Measurements from ENCODE around the gene KIRREL3. TPM values are rescaled to one million over a fixed set of nuclear protein-coding genes. Genes with fewer than 3 reads are reported as not detected.

The KIRREL3 gene
- total RNA-seq, 2 experiments from 2014 or later = not detected

GRCh38 chr11:126578021-126578420, 422.5 kb downstream of the KIRREL3 start:
- Mint-ChIP-seq H3K4me3 (no peak overlapping the region), H3K27me3 (peaks cover 10% of the 10 kb centered on the region), H3K36me3 (ENCODE audit: low read depth) (no peaks in the 10 kb centered on the region), H3K9me3 (no peaks in the 10 kb centered on the region), H3K4me1 (ENCODE audit: low read depth) (no peaks in the 10 kb centered on the region), H3K27ac (no peak overlapping the region)
- no peak for TF ChIP-seq CTCF (IDR thresholded peaks at IDR 0.05)
- no peaks in the 10 kb centered on the region for H3K36me3 ChIP-seq (ENCODE audit: insufficient read depth, low read length)
- no peak for DNase-seq
- ChIA-PET CTCF (no interaction called here), POLR2A (no interaction called here)
- no peaks in the 10 kb centered on the region for H3K9me3 ChIP-seq (ENCODE audit: control insufficient read depth in 1 of 2, insufficient read depth in 1 of 2, low read length in 2 of 2)
- no peaks in the 10 kb centered on the region for H3K4me1 ChIP-seq (ENCODE audit: insufficient read depth, low read length)
- H3K27ac ChIP-seq (ENCODE audit: low read depth in 1 of 2, low read length in 2 of 2) = no peak overlapping the region
- no peak overlapping the region for H3K4me3 ChIP-seq (ENCODE audit: low read length)
- no peak for ATAC-seq (ENCODE audit: poor library complexity)
- intact Hi-C loops (cut with DNase I, micrococcal nuclease) = no loop called here
- H3K27me3 ChIP-seq (ENCODE audit: control insufficient read depth in 1 of 2, insufficient read depth in 2 of 2, low read length in 2 of 2) = no peaks in the 10 kb centered on the region

GRCh38 chr11:126575849-126576248, 424.7 kb downstream of the KIRREL3 start:
- DNase-seq (no peak), ATAC-seq (ENCODE audit: poor library complexity) (no peak)
- Mint-ChIP-seq H3K27ac (no peak overlapping the region), H3K27me3 (peaks cover 17% of the 10 kb centered on the region), H3K9me3 (no peaks in the 10 kb centered on the region), H3K4me3 (no peak overlapping the region), H3K36me3 (ENCODE audit: low read depth) (no peaks in the 10 kb centered on the region), H3K4me1 (ENCODE audit: low read depth) (no peaks in the 10 kb centered on the region)
- Histone ChIP-seq H3K36me3 (ENCODE audit: insufficient read depth, low read length) (no peaks in the 10 kb centered on the region), H3K9me3 (ENCODE audit: control insufficient read depth in 1 of 2, insufficient read depth in 1 of 2, low read length in 2 of 2) (no peaks in the 10 kb centered on the region), H3K4me1 (ENCODE audit: insufficient read depth, low read length) (no peaks in the 10 kb centered on the region), H3K27me3 (ENCODE audit: control insufficient read depth in 1 of 2, insufficient read depth in 2 of 2, low read length in 2 of 2) (peaks cover 0 to 4% of the 10 kb centered on the region in 2 experiments), H3K4me3 (ENCODE audit: low read length) (no peak overlapping the region), H3K27ac (ENCODE audit: low read depth in 1 of 2, low read length in 2 of 2) (no peak overlapping the region)
- ChIA-PET CTCF (no interaction called here), POLR2A (no interaction called here)
- intact Hi-C loops (cut with DNase I, micrococcal nuclease) = no loop called here
- TF ChIP-seq CTCF (IDR thresholded peaks at IDR 0.05) = no peak

GRCh38 chr11:126573325-126573978, 427.1 kb downstream of the KIRREL3 start:
- Mint-ChIP-seq H3K4me1 (ENCODE audit: low read depth) (no peaks in the 10 kb centered on the region), H3K4me3 (no peak overlapping the region), H3K9me3 (no peaks in the 10 kb centered on the region), H3K27ac (no peak overlapping the region), H3K36me3 (ENCODE audit: low read depth) (no peaks in the 10 kb centered on the region), H3K27me3 (peaks cover 24% of the 10 kb centered on the region)
- Histone ChIP-seq H3K4me3 (ENCODE audit: low read length) (no peak overlapping the region), H3K4me1 (ENCODE audit: insufficient read depth, low read length) (no peaks in the 10 kb centered on the region), H3K36me3 (ENCODE audit: insufficient read depth, low read length) (no peaks in the 10 kb centered on the region), H3K27me3 (ENCODE audit: control insufficient read depth in 1 of 2, insufficient read depth in 2 of 2, low read length in 2 of 2) (peaks cover 0 to 4% of the 10 kb centered on the region in 2 experiments), H3K9me3 (ENCODE audit: control insufficient read depth in 1 of 2, insufficient read depth in 1 of 2, low read length in 2 of 2) (no peaks in the 10 kb centered on the region), H3K27ac (ENCODE audit: low read depth in 1 of 2, low read length in 2 of 2) (no peak overlapping the region)
- DNase-seq (no peak), ATAC-seq (ENCODE audit: poor library complexity) (no peak)
- no peak for TF ChIP-seq CTCF (IDR thresholded peaks at IDR 0.05)
- ChIA-PET CTCF (no interaction called here), POLR2A (no interaction called here)
- intact Hi-C loops (cut with DNase I, micrococcal nuclease) = no loop called here

Measured in CD4-positive, alpha-beta T cell (primary cell).